Measurements from ENCODE around the gene TRIM14.
"Not testable (repeated sequence)": the region's sequence is repeated elsewhere in the genome, so short reads cannot be mapped to it uniquely, and the experiment has no call there.

TRIM14 gene

GRCh38 chr9:98083566-98084183 is 35.3 kb downstream of the TRIM14 start:
- no peak for DNase-seq (ENCODE audit: low read depth in 2 of 2)

GRCh38 chr9:98083061-98083501 is 35.9 kb downstream of the TRIM14 start:
- no peak for DNase-seq (ENCODE audit: low read depth in 2 of 2)

GRCh38 chr9:98081477-98082219 is 37.4 kb downstream of the TRIM14 start:
- DNase-seq (ENCODE audit: low read depth in 2 of 2) = peak in 1 of 2 donors; percentile 28

- no peak for DNase-seq (ENCODE audit: low read depth in 2 of 2)
Measured at GRCh38 chr9:98080780-98081179, 38.2 kb downstream of the TRIM14 start.

- no peak for DNase-seq (ENCODE audit: low read depth in 2 of 2)
Measured at GRCh38 chr9:98080326-98080725, 38.7 kb downstream of the TRIM14 start.

- DNase-seq (ENCODE audit: low read depth in 2 of 2) = no peak
Measured at GRCh38 chr9:98078895-98079294, 40.1 kb downstream of the TRIM14 start.

- not testable (repeated sequence) for DNase-seq (ENCODE audit: low read depth in 2 of 2)
Measured at GRCh38 chr9:98076514-98076890, 42.5 kb downstream of the TRIM14 start.

GRCh38 chr9:98075332-98075805 is 43.7 kb downstream of the TRIM14 start:
- DNase-seq (ENCODE audit: low read depth in 2 of 2) = no peak

- peak; percentile 30 to 58 for DNase-seq (ENCODE audit: low read depth in 2 of 2)
Measured at GRCh38 chr9:98074115-98074990, 44.7 kb downstream of the TRIM14 start.

- no peak for DNase-seq (ENCODE audit: low read depth in 2 of 2)
Measured at GRCh38 chr9:98071737-98072136, 47.3 kb downstream of the TRIM14 start.

GRCh38 chr9:98070704-98071103 is 48.3 kb downstream of the TRIM14 start:
- no peak for DNase-seq (ENCODE audit: low read depth in 2 of 2)

GRCh38 chr9:98069551-98069950 is 49.5 kb downstream of the TRIM14 start:
- no peak for DNase-seq (ENCODE audit: low read depth in 2 of 2)

- no peak for DNase-seq (ENCODE audit: low read depth in 2 of 2)
Measured at GRCh38 chr9:98067184-98067583, 51.8 kb downstream of the TRIM14 start.

- no peak for DNase-seq (ENCODE audit: low read depth in 2 of 2)
Measured at GRCh38 chr9:98066235-98066634, 52.8 kb downstream of the TRIM14 start.

GRCh38 chr9:98064623-98065392 is 54.2 kb downstream of the TRIM14 start:
- no peak for DNase-seq (ENCODE audit: low read depth in 2 of 2)

- DNase-seq (ENCODE audit: low read depth in 2 of 2) = no peak
Measured at GRCh38 chr9:98062161-98062560, 56.9 kb downstream of the TRIM14 start.

GRCh38 chr9:98057138-98057799 is 61.8 kb downstream of the TRIM14 start:
- DNase-seq (ENCODE audit: low read depth in 2 of 2) = no peak

GRCh38 chr9:98056269-98057137 is 62.5 kb downstream of the TRIM14 start, which contains the start of gene NANS:
Gene NANS, plus strand, starts transcription at chr9:98056732. Its CDS starts 77 bp downstream, at chr9:98056809.
- peak; percentile 91 to 93 for DNase-seq (ENCODE audit: low read depth in 2 of 2)

GRCh38 chr9:98054376-98054951 is 64.6 kb downstream of the TRIM14 start:
- DNase-seq (ENCODE audit: low read depth in 2 of 2) = no peak

All from stimulated activated CD8-positive, alpha-beta memory T cell treated with anti-CD3 and anti-CD28 coated beads, Interleukin-2, amount 100 ng/mL, for 48 hours (primary cell).